Measurements from ENCODE around the gene PSENEN.

DNA sequence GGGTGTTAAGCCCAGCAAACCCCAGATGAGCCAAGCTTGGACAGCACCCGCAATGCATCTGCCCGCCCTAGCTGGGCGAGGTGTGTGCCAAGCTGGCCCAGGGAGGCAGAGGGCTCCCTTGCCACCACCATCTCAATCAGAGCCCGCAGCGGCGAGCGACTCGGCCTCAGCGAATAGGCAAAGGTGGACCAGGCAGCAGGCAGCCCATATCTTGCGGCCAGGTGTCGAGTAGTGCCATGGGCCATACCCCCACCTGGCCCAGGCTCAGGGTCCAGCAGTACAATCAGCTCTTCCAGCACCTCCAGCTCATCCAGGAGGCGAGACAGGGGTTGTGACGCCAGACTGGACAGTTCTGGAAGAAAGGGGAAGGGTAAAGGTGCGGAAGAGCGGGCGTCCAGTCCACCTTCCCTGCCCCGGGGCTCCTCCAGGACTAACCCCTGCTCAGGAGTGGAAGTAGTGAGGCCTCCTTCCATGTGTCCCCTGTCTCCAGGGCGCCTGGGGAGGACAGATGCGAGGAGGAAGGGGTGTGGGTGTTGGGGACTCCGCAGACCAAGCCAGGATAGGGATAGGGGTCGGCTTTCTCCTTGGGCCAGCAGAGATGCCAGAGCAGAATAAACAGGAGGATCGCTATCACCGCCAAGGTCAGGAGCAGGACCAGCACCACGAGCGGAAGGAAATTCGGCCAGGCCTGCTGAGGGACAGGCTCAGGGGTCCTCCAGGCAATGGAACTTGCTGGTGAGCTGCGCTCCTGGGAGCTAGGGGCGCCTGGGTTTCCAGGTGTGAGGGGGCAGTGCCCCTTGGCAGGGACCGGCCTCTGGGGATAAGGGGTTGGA, 6.0 kb upstream of the PSENEN start:
- TF ChIP-seq, protein P1, sequence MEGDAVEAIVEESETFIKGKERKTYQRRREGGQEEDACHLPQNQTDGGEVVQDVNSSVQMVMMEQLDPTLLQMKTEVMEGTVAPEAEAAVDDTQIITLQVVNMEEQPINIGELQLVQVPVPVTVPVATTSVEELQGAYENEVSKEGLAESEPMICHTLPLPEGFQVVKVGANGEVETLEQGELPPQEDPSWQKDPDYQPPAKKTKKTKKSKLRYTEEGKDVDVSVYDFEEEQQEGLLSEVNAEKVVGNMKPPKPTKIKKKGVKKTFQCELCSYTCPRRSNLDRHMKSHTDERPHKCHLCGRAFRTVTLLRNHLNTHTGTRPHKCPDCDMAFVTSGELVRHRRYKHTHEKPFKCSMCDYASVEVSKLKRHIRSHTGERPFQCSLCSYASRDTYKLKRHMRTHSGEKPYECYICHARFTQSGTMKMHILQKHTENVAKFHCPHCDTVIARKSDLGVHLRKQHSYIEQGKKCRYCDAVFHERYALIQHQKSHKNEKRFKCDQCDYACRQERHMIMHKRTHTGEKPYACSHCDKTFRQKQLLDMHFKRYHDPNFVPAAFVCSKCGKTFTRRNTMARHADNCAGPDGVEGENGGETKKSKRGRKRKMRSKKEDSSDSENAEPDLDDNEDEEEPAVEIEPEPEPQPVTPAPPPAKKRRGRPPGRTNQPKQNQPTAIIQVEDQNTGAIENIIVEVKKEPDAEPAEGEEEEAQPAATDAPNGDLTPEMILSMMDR (conservative IDR thresholded peaks at IDR 0.05; ENCODE audit: low read depth in 2 of 2): no peak
- TF ChIP-seq, protein P2, sequence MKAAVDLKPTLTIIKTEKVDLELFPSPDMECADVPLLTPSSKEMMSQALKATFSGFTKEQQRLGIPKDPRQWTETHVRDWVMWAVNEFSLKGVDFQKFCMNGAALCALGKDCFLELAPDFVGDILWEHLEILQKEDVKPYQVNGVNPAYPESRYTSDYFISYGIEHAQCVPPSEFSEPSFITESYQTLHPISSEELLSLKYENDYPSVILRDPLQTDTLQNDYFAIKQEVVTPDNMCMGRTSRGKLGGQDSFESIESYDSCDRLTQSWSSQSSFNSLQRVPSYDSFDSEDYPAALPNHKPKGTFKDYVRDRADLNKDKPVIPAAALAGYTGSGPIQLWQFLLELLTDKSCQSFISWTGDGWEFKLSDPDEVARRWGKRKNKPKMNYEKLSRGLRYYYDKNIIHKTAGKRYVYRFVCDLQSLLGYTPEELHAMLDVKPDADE (IDR thresholded peaks at IDR 0.05): no peak
- TF ChIP-seq EZH2 (IDR thresholded peaks at IDR 0.05; ENCODE audit: low read depth, unreplicated experiment) (no peak), POLR2AphosphoS5 (IDR thresholded peaks at IDR 0.05; ENCODE audit: low read depth) (no peak; the same call in 1 of the 2 replicates), CREB1 (CRISPR knock-in tag; IDR thresholded peaks at IDR 0.05; ENCODE audit: low read depth) (no peak), NANOG (IDR thresholded peaks at IDR 0.05; ENCODE audit: borderline replicate concordance) (no peak), EZH2phosphoT487 (IDR thresholded peaks at IDR 0.05; ENCODE audit: unreplicated experiment) (no peak)
- TF ChIP-seq, protein P3, sequence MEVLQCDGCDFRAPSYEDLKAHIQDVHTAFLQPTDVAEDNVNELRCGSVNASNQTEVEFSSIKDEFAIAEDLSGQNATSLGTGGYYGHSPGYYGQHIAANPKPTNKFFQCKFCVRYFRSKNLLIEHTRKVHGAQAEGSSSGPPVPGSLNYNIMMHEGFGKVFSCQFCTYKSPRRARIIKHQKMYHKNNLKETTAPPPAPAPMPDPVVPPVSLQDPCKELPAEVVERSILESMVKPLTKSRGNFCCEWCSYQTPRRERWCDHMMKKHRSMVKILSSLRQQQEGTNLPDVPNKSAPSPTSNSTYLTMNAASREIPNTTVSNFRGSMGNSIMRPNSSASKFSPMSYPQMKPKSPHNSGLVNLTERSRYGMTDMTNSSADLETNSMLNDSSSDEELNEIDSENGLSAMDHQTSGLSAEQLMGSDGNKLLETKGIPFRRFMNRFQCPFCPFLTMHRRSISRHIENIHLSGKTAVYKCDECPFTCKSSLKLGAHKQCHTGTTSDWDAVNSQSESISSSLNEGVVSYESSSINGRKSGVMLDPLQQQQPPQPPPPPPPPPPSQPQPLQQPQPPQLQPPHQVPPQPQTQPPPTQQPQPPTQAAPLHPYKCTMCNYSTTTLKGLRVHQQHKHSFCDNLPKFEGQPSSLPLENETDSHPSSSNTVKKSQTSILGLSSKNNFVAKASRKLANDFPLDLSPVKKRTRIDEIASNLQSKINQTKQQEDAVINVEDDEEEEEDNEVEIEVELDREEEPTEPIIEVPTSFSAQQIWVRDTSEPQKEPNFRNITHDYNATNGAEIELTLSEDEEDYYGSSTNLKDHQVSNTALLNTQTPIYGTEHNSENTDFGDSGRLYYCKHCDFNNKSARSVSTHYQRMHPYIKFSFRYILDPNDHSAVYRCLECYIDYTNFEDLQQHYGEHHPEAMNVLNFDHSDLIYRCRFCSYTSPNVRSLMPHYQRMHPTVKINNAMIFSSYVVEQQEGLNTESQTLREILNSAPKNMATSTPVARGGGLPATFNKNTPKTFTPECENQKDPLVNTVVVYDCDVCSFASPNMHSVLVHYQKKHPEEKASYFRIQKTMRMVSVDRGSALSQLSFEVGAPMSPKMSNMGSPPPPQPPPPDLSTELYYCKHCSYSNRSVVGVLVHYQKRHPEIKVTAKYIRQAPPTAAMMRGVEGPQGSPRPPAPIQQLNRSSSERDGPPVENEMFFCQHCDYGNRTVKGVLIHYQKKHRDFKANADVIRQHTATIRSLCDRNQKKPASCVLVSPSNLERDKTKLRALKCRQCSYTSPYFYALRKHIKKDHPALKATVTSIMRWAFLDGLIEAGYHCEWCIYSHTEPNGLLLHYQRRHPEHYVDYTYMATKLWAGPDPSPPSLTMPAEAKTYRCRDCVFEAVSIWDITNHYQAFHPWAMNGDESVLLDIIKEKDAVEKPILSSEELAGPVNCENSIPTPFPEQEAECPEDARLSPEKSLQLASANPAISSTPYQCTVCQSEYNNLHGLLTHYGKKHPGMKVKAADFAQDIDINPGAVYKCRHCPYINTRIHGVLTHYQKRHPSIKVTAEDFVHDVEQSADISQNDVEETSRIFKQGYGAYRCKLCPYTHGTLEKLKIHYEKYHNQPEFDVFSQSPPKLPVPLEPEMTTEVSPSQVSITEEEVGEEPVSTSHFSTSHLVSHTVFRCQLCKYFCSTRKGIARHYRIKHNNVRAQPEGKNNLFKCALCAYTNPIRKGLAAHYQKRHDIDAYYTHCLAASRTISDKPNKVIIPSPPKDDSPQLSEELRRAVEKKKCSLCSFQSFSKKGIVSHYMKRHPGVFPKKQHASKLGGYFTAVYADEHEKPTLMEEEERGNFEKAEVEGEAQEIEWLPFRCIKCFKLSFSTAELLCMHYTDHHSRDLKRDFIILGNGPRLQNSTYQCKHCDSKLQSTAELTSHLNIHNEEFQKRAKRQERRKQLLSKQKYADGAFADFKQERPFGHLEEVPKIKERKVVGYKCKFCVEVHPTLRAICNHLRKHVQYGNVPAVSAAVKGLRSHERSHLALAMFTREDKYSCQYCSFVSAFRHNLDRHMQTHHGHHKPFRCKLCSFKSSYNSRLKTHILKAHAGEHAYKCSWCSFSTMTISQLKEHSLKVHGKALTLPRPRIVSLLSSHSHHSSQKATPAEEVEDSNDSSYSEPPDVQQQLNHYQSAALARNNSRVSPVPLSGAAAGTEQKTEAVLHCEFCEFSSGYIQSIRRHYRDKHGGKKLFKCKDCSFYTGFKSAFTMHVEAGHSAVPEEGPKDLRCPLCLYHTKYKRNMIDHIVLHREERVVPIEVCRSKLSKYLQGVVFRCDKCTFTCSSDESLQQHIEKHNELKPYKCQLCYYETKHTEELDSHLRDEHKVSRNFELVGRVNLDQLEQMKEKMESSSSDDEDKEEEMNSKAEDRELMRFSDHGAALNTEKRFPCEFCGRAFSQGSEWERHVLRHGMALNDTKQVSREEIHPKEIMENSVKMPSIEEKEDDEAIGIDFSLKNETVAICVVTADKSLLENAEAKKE (CRISPR knock-in tag; IDR thresholded peaks at IDR 0.05): no peak

Data from GM23338 (cell line).